ENCODE results near the gene DNAJC4. TPM values are rescaled to one million over a fixed set of nuclear protein-coding genes. Genes with fewer than 3 reads are reported as not detected.

Gene DNAJC4
- total RNA-seq, 3 donors from 2014 or later = 23.6 to 33.5 (median 32.6) TPM

- TF ChIP-seq POLR2AphosphoS5 (IDR thresholded peaks at IDR 0.05) (peak; percentile 59 to 84 (median 67)), POLR2A (IDR thresholded peaks at IDR 0.05) (peak; percentile 88), CTCF (IDR thresholded peaks at IDR 0.05) (peak in 1 of 3 donors; percentile 9)
- H3K4me1 ChIP-seq = peaks cover 0 to 4% of the 10 kb centered on the region in 2 donors
- H3K27ac ChIP-seq = peak within 1 kb of the TSS; percentile 91 to 95
- intact Hi-C loops (cut with DNase I; ENCODE audit: low total_unique reads) = no loop called here
- H3K9me3 ChIP-seq = no peaks in the 10 kb centered on the region
- H3K36me3 ChIP-seq = no peaks in the 10 kb centered on the region
- peak; percentile 83 to 92 for DNase-seq (ENCODE audit: low spot score in 2 of 2)
- peak within 1 kb of the TSS; percentile 53 to 89 (median 87) for H3K4me3 ChIP-seq
- no peaks in the 10 kb centered on the region for H3K27me3 ChIP-seq
Measured at GRCh38 chr11:64225608-64226506, 4.5 kb upstream of the DNAJC4 start, which contains the start of the genes NUDT22 and TRPT1. Gene NUDT22 (plus strand): TSS chr11:64226274. CDS start chr11:64226653, 379 bp downstream. Gene TRPT1 (minus strand): TSS chr11:64226186. CDS start chr11:64225860, 326 bp downstream.

- DNase-seq (ENCODE audit: low spot score in 2 of 2) = no peak
- Histone ChIP-seq H3K27me3 (no peaks in the 10 kb centered on the region), H3K27ac (peak overlapping the region; percentile 91 to 95), H3K9me3 (no peaks in the 10 kb centered on the region), H3K4me1 (peaks cover 0 to 4% of the 10 kb centered on the region in 2 donors), H3K4me3 (peak overlapping the region; percentile 53 to 89 (median 87)), H3K36me3 (no peaks in the 10 kb centered on the region)
- intact Hi-C loops (cut with DNase I; ENCODE audit: low total_unique reads) = no loop called here
- no peak for TF ChIP-seq CTCF (IDR thresholded peaks at IDR 0.05)
- no peak for TF ChIP-seq POLR2AphosphoS5 (IDR thresholded peaks at IDR 0.05)
- TF ChIP-seq POLR2A (IDR thresholded peaks at IDR 0.05) = no peak
Measured at GRCh38 chr11:64226507-64227051, 3.8 kb upstream of the DNAJC4 start.

GRCh38 chr11:64227405-64227956 lies 2.9 kb upstream of the DNAJC4 start:
- Histone ChIP-seq H3K4me3 (peak overlapping the region; percentile 53 to 89 (median 87)), H3K27ac (peak overlapping the region; percentile 91 to 95), H3K27me3 (no peaks in the 10 kb centered on the region), H3K4me1 (peaks cover 0 to 4% of the 10 kb centered on the region in 2 donors), H3K36me3 (no peaks in the 10 kb centered on the region), H3K9me3 (no peaks in the 10 kb centered on the region)
- TF ChIP-seq POLR2AphosphoS5 (IDR thresholded peaks at IDR 0.05) = no peak
- no peak for TF ChIP-seq POLR2A (IDR thresholded peaks at IDR 0.05)
- no peak for TF ChIP-seq CTCF (IDR thresholded peaks at IDR 0.05)
- intact Hi-C loops (cut with DNase I; ENCODE audit: low total_unique reads) = no loop called here
- no peak for DNase-seq (ENCODE audit: low spot score in 2 of 2)

GRCh38 chr11:64229090-64229743 lies 1.1 kb upstream of the DNAJC4 start:
- DNase-seq (ENCODE audit: low spot score in 2 of 2) = no peak
- TF ChIP-seq POLR2A (IDR thresholded peaks at IDR 0.05) (no peak), CTCF (IDR thresholded peaks at IDR 0.05) (no peak), POLR2AphosphoS5 (IDR thresholded peaks at IDR 0.05) (no peak)

More at GRCh38 chr11:64229090-64229743, 1.1 kb upstream of the DNAJC4 start:
- H3K36me3 ChIP-seq = no peaks in the 10 kb centered on the region
- H3K9me3 ChIP-seq = no peaks in the 10 kb centered on the region
- peaks cover 4 to 12% of the 10 kb centered on the region in 2 donors for H3K4me1 ChIP-seq
- peak overlapping the region in 2 of 3 donors; percentile 77 to 79 for H3K4me3 ChIP-seq
- no peaks in the 10 kb centered on the region for H3K27me3 ChIP-seq
- peak overlapping the region; percentile 62 to 94 for H3K27ac ChIP-seq
- intact Hi-C loops (cut with DNase I; ENCODE audit: low total_unique reads) = no loop called here
